ENCODE measurements around the gene FAM118A.

DNA sequence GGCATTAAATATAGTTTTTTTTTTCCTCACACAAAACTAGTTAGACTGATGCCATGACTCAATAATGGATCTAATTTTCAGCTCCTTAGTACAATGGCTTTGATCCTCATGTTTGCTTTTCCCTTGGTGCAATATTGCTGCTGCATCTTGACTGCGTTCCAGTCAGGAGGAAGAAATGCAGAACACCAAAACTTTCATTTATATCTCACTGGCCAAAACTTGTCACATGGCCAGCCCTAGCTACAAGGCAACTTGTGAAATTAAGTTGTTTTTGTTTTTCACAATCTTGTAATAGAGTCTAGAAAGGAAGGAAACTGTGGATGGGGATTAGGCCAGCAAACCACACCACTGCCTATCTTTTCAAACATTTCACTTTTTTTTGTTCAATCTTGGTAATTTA lies 67.0 kb downstream of the FAM118A start:
- TF ChIP-seq, protein P1, sequence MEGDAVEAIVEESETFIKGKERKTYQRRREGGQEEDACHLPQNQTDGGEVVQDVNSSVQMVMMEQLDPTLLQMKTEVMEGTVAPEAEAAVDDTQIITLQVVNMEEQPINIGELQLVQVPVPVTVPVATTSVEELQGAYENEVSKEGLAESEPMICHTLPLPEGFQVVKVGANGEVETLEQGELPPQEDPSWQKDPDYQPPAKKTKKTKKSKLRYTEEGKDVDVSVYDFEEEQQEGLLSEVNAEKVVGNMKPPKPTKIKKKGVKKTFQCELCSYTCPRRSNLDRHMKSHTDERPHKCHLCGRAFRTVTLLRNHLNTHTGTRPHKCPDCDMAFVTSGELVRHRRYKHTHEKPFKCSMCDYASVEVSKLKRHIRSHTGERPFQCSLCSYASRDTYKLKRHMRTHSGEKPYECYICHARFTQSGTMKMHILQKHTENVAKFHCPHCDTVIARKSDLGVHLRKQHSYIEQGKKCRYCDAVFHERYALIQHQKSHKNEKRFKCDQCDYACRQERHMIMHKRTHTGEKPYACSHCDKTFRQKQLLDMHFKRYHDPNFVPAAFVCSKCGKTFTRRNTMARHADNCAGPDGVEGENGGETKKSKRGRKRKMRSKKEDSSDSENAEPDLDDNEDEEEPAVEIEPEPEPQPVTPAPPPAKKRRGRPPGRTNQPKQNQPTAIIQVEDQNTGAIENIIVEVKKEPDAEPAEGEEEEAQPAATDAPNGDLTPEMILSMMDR (IDR thresholded peaks at IDR 0.05): no peak
- TF ChIP-seq POLR2A (IDR thresholded peaks at IDR 0.05) (no peak), POLR2AphosphoS5 (IDR thresholded peaks at IDR 0.05) (no peak)

All from breast epithelium (tissue), 3 donors.